Uterus (tissue), 2 donors: ENCODE data around the gene PRKN.

Source experiments
- CTCF ChIP-seq, 4 experiments: fragments of 200-600 bp in 2 of 4; fragments of 450-650 bp in 2 of 4; sonication (generic) in 2 of 4; IDR thresholded peaks; one replicate each; pipeline ENCODE4 v1.5.1; 2016 to 2019; ENCODE audit warnings: antibody characterized with exemption in 4 of 4, mild to moderate bottlenecking in 2 of 4, moderate library complexity in 1 of 4
- POLR2A ChIP-seq, 2 donors: fragments of 450-650 bp; IDR thresholded peaks; one replicate each; pipeline ENCODE4 v1.6.1; 2016; ENCODE audit warnings: antibody characterized with exemption in 2 of 2, mild to moderate bottlenecking in 1 of 2, moderate library complexity in 1 of 2

- TF ChIP-seq POLR2A (IDR thresholded peaks at IDR 0.05) (no peak), CTCF (IDR thresholded peaks at IDR 0.05) (no peak)
Observed at GRCh38 chr6:161976553-161976952, 751.0 kb downstream of the PRKN start.
